GM23338 (cell line): Measurements from ENCODE around the gene P4HA1. TPM values are rescaled to one million over a fixed set of nuclear protein-coding genes. Genes with fewer than 3 reads are reported as not detected.

ENCODE experiments used
- ATAC-seq: fragments of 200-7000 bp; cut with Tn5 transposase; 3 replicates; pipeline ENCODE4 v1.9.1; 2020
- DNase-seq: peaks from one replicate; pipeline ENCODE4 v3.0.0-alpha.2; 2015; ENCODE audit warnings: low spot score
- H2AFZ ChIP-seq: fragments of 200-600 bp; sonication (generic); 2 replicates; pipeline ENCODE4 v1.8.0; 2016; ENCODE audit warnings: antibody characterized with exemption, mild to moderate bottlenecking, moderate library complexity
- H3F3A ChIP-seq: fragments of 200-600 bp; sonication (generic); replicated peaks from 2 replicates; pipeline ENCODE4 v1.8.0; 2017; ENCODE audit warnings: antibody characterized with exemption, mixed run types, low read depth
- H3K27ac ChIP-seq: fragments of 200-600 bp; sonication (generic); 2 replicates; pipeline ENCODE4 v1.6.1; 2016; ENCODE audit warnings: low read depth
- H3K27me3 ChIP-seq: fragments of 200-600 bp; sonication (generic); 2 replicates; pipeline ENCODE4 v1.8.0; 2016; ENCODE audit warnings: mild to moderate bottlenecking, mixed run types, moderate library complexity; ENCODE audit not compliant: insufficient read depth
- H3K36me3 ChIP-seq: fragments of 200-600 bp; sonication (generic); 2 replicates; pipeline ENCODE4 v1.8.0; 2016; ENCODE audit warnings: mild to moderate bottlenecking; ENCODE audit not compliant: insufficient read depth
- H3K4me1 ChIP-seq: fragments of 200-600 bp; sonication (generic); 2 replicates; pipeline ENCODE4 v1.8.0; 2016; ENCODE audit warnings: mild to moderate bottlenecking, moderate library complexity; ENCODE audit not compliant: insufficient read depth
- H3K4me2 ChIP-seq: fragments of 200-600 bp; sonication (generic); 2 replicates; pipeline ENCODE4 v1.7.1; 2017; ENCODE audit warnings: mixed run types
- H3K4me3 ChIP-seq: fragments of 200-600 bp; sonication (generic); 2 replicates; pipeline ENCODE4 v1.6.1; 2016; ENCODE audit warnings: mixed run types
- H3K79me2 ChIP-seq: fragments of 200-600 bp; sonication (generic); replicated peaks from 2 replicates; pipeline ENCODE4 v1.8.0; 2017; ENCODE audit warnings: mild to moderate bottlenecking; ENCODE audit not compliant: insufficient read depth
- H3K9me2 ChIP-seq: fragments of 200-600 bp; sonication (generic); 2 replicates; pipeline ENCODE4 v1.8.0; 2017; ENCODE audit not compliant: insufficient read depth
- H4K20me1 ChIP-seq: fragments of 200-600 bp; sonication (generic); replicated peaks from 2 replicates; pipeline ENCODE4 v1.8.0; 2017; ENCODE audit warnings: mild to moderate bottlenecking; ENCODE audit not compliant: insufficient read depth
- H3K27ac Mint-ChIP-seq: 2 replicates; pipeline ENCODE4 v1.8.0; 2020; ENCODE audit warnings: inconsistent platforms, mild to moderate bottlenecking, moderate library complexity, mixed read lengths
- H3K27me3 Mint-ChIP-seq: 3 replicates; pipeline ENCODE4 v1.8.0; 2022; ENCODE audit warnings: low read depth, mild to moderate bottlenecking, moderate library complexity, mixed read lengths, inconsistent platforms; ENCODE audit not compliant: insufficient read depth, poor library complexity
- H3K36me3 Mint-ChIP-seq: 3 replicates; pipeline ENCODE4 v1.8.0; 2021; ENCODE audit warnings: low read depth, mild to moderate bottlenecking, inconsistent platforms, moderate library complexity, mixed read lengths
- H3K4me1 Mint-ChIP-seq: 3 replicates; pipeline ENCODE4 v1.8.0; 2020; ENCODE audit warnings: mild to moderate bottlenecking, inconsistent platforms, mixed read lengths
- H3K4me3 Mint-ChIP-seq: 3 replicates; pipeline ENCODE4 v1.8.0; 2021; ENCODE audit warnings: moderate library complexity, mild to moderate bottlenecking, inconsistent platforms, mixed read lengths
- H3K9me3 Mint-ChIP-seq: 3 replicates; pipeline ENCODE4 v1.8.0; 2020; ENCODE audit warnings: moderate library complexity, mild to moderate bottlenecking, inconsistent platforms, mixed read lengths
- CREB1 ChIP-seq: fragments of 250-450 bp; sonication (Bioruptor Pico); IDR thresholded peaks from 2 replicates; pipeline ENCODE4 v1.5.0; 2020; ENCODE audit warnings: low read depth, mild to moderate bottlenecking, moderate library complexity
- ETS1 ChIP-seq: IDR thresholded peaks from 2 replicates; pipeline ENCODE4 v1.6.1; 2016; ENCODE audit warnings: antibody characterized with exemption
- EZH2 ChIP-seq: fragments of 200-600 bp; sonication (generic); IDR thresholded peaks from one replicate; pipeline ENCODE4 v1.8.0; 2017; ENCODE audit warnings: antibody characterized with exemption, mild to moderate bottlenecking, low read depth; ENCODE audit not compliant: unreplicated experiment
- EZH2phosphoT487 ChIP-seq: fragments of 200-600 bp; sonication (generic); IDR thresholded peaks from one replicate; pipeline ENCODE4 v1.8.1; 2018; ENCODE audit warnings: antibody characterized with exemption; ENCODE audit not compliant: unreplicated experiment
- JUNB ChIP-seq: IDR thresholded peaks from one replicate; pipeline ENCODE4 v1.6.1; 2016; ENCODE audit warnings: antibody characterized with exemption; ENCODE audit not compliant: unreplicated experiment
- NANOG ChIP-seq: IDR thresholded peaks from 2 replicates; pipeline ENCODE4 v1.6.1; 2016; ENCODE audit warnings: antibody characterized with exemption, borderline replicate concordance
- POLR2AphosphoS5 ChIP-seq: IDR thresholded peaks from 2 replicates; pipeline ENCODE4 v1.6.1; 2016; ENCODE audit warnings: antibody characterized with exemption, low read depth
- REST ChIP-seq: IDR thresholded peaks from one replicate; pipeline ENCODE4 v1.6.1; 2018; ENCODE audit warnings: antibody characterized with exemption; ENCODE audit not compliant: unreplicated experiment
- STAT1 ChIP-seq: IDR thresholded peaks from one replicate; pipeline ENCODE4 v1.6.1; 2016; ENCODE audit warnings: antibody characterized with exemption; ENCODE audit not compliant: unreplicated experiment
- ZNF114 ChIP-seq: fragments of 250-450 bp; sonication (Bioruptor Pico); IDR thresholded peaks from 2 replicates; pipeline ENCODE4 v1.5.0; 2020; ENCODE audit warnings: mild to moderate bottlenecking, moderate library complexity
- polyA plus RNA-seq: library from polyadenylated mRNA; unstranded; fragments of >200 nt; fragmentation: Nextera tagmentation; extraction: Ambion mirVana; gene quantifications from 2 replicates; pipeline ENCODE4 v1.2.1, GENCODE V29; 2016
- total RNA-seq: library from RNA; depleted of rRNA; stranded (reverse); fragments of >200 nt; shearing (Covaris generic); gene quantifications from 2 replicates; pipeline ENCODE4 v1.2.3, GENCODE V29; 2014
- TF ChIP-seq, protein P1 (sequence below), 2 experiments: fragments of 200-600 bp in 1 of 2; sonication (generic) in 1 of 2; conservative IDR thresholded peaks; 2 replicates each; pipeline versions ENCODE4 v1.5.1 to v1.6.1; 2016 to 2017; ENCODE audit warnings: antibody characterized with exemption in 2 of 2, low read depth in 2 of 2, mild to moderate bottlenecking in 2 of 2, moderate library complexity in 1 of 2

Gene P4HA1
- total and polyA plus RNA-seq, 2 experiments from 2014 or later, result 26.4 to 27.1 TPM

GRCh38 chr10:73134727-73135126 lies 38.1 kb upstream of the P4HA1 start (continued):
- TF ChIP-seq REST (no peak), POLR2AphosphoS5 (no peak), JUNB (no peak), CREB1 (CRISPR knock-in tag) (no peak), ETS1 (no peak), ZNF114 (no peak)

- DNase-seq, result no peak
- no peaks in the 10 kb centered on the region for H3F3A ChIP-seq
- 0 out of 2 replicates have a peak, but pooled peaks cover 10% of the 10 kb centered on the region for H4K20me1 ChIP-seq
- peaks cover 54% of the 10 kb centered on the region for H3K36me3 Mint-ChIP-seq
- no peak overlapping the region for H3K27ac ChIP-seq
- H3K4me3 Mint-ChIP-seq, result no peak overlapping the region
- H3K4me3 ChIP-seq, result no peak overlapping the region
- no peaks in the 10 kb centered on the region for H3K79me2 ChIP-seq
- peaks cover 54% of the 10 kb centered on the region for H3K36me3 ChIP-seq
- no peak overlapping the region for H2AFZ ChIP-seq
- H3K9me3 Mint-ChIP-seq, result no peaks in the 10 kb centered on the region
- H3K4me2 ChIP-seq, result no peak overlapping the region
- ATAC-seq, result no peak
- peaks cover 2% of the 10 kb centered on the region for H3K27me3 Mint-ChIP-seq
- no peak overlapping the region for H3K27ac Mint-ChIP-seq
- H3K9me2 ChIP-seq, result no peaks in the 10 kb centered on the region
- H3K4me1 ChIP-seq, result no peaks in the 10 kb centered on the region
- no peaks in the 10 kb centered on the region for H3K27me3 ChIP-seq
- no peaks in the 10 kb centered on the region for H3K4me1 Mint-ChIP-seq
- TF ChIP-seq, protein P1, sequence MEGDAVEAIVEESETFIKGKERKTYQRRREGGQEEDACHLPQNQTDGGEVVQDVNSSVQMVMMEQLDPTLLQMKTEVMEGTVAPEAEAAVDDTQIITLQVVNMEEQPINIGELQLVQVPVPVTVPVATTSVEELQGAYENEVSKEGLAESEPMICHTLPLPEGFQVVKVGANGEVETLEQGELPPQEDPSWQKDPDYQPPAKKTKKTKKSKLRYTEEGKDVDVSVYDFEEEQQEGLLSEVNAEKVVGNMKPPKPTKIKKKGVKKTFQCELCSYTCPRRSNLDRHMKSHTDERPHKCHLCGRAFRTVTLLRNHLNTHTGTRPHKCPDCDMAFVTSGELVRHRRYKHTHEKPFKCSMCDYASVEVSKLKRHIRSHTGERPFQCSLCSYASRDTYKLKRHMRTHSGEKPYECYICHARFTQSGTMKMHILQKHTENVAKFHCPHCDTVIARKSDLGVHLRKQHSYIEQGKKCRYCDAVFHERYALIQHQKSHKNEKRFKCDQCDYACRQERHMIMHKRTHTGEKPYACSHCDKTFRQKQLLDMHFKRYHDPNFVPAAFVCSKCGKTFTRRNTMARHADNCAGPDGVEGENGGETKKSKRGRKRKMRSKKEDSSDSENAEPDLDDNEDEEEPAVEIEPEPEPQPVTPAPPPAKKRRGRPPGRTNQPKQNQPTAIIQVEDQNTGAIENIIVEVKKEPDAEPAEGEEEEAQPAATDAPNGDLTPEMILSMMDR (conservative IDR thresholded peaks at IDR 0.05; ENCODE audit: low read depth in 2 of 2), result no peak
- TF ChIP-seq NANOG, result no peak
- TF ChIP-seq JUNB, result no peak
- no peak for TF ChIP-seq ZNF114
- TF ChIP-seq EZH2, result no peak
- no peak for TF ChIP-seq POLR2AphosphoS5
- no peak for TF ChIP-seq ETS1
- no peak for TF ChIP-seq CREB1 (CRISPR knock-in tag)
- no peak for TF ChIP-seq STAT1
- no peak for TF ChIP-seq REST
- TF ChIP-seq EZH2phosphoT487, result no peak
These were observed 35.4 kb upstream of the P4HA1 start for GRCh38 chr10:73131913-73132686.
